K562 (cell line): ENCODE data around the gene AKNA. TPM values are rescaled to one million over a fixed set of nuclear protein-coding genes. Genes with fewer than 3 reads are reported as not detected.

ENCODE experiments used
- CTCF ChIP-seq, 3 experiments: IDR thresholded peaks in 2 of 3; conservative IDR thresholded peaks in 1 of 3; 2 replicates each; pipeline ENCODE4 v1.5.1; 2011 to 2012; ENCODE audit warnings: low read length in 3 of 3, mild to moderate bottlenecking in 3 of 3, control low read depth in 2 of 3, improper control_type of control experiment in 1 of 3, inconsistent platforms in 1 of 3, low read depth in 1 of 3, mixed read lengths in 1 of 3, moderate library complexity in 1 of 3; ENCODE audit not compliant: insufficient read depth in 2 of 3
- DEAF1 ChIP-seq: fragments of 450-650 bp; formaldehyde crosslinking; IDR thresholded peaks from 2 replicates; pipeline ENCODE4 v1.4.0; 2020; ENCODE audit warnings: mild to moderate bottlenecking, moderate library complexity
- EGR1 ChIP-seq: fragments of 450-650 bp; conservative IDR thresholded peaks from 2 replicates; pipeline ENCODE4 v1.6.1; 2017; ENCODE audit warnings: mild to moderate bottlenecking
- KLF16 ChIP-seq: IDR thresholded peaks from 2 replicates; pipeline ENCODE4 v1.6.1; 2016; ENCODE audit warnings: antibody characterized with exemption
- MBD2 ChIP-seq: sonication (generic); IDR thresholded peaks from 2 replicates; pipeline ENCODE4 v1.6.1; 2016; ENCODE audit warnings: low read depth, borderline replicate concordance
- RAD21 ChIP-seq, 2 experiments: fragments of 250-450 bp in 1 of 2; fragments of 450-650 bp in 1 of 2; sonication (Bioruptor Pico) in 1 of 2; formaldehyde crosslinking in 1 of 2; IDR thresholded peaks in 1 of 2; conservative IDR thresholded peaks in 1 of 2; 2 replicates each; pipeline versions ENCODE4 v1.4.0 to v1.8.0; 2020 to 2022; ENCODE audit warnings: mild to moderate bottlenecking in 2 of 2, moderate library complexity in 1 of 2
- SAFB2 ChIP-seq: fragments of 200-400 bp; formaldehyde crosslinking; IDR thresholded peaks from 2 replicates; pipeline ENCODE4 v1.6.1; 2018; ENCODE audit warnings: borderline replicate concordance, low read length, low read depth, moderate library complexity; ENCODE audit not compliant: severe bottlenecking
- SMC3 ChIP-seq: conservative IDR thresholded peaks from 2 replicates; pipeline ENCODE4 v1.6.1; 2011; ENCODE audit warnings: low read depth, low read length, improper control_type of control experiment; ENCODE audit not compliant: insufficient read depth
- STAG1 ChIP-seq: sonication (generic); formaldehyde crosslinking; IDR thresholded peaks from 2 replicates; pipeline ENCODE4 v1.5.0; 2020; ENCODE audit warnings: missing genetic modification reagents, borderline replicate concordance
- THRA ChIP-seq: fragments of 450-650 bp; IDR thresholded peaks from 2 replicates; pipeline ENCODE4 v1.6.1; 2017; ENCODE audit warnings: mild to moderate bottlenecking, moderate library complexity
- ZNF707 ChIP-seq: fragments of 250-450 bp; sonication (Bioruptor Pico); conservative IDR thresholded peaks from 2 replicates; pipeline ENCODE4 v1.8.0; 2022; ENCODE audit warnings: inconsistent platforms, mild to moderate bottlenecking, moderate library complexity
- polyA plus RNA-seq, 8 experiments: library from polyadenylated mRNA; depleted of rRNA in 4 of 8; stranded (reverse) in 5 of 8; unstranded in 3 of 8; fragments of >200 nt; fragmentation: Nextera tagmentation in 2 of 8; fragmentation: Illumina TruSeq in 1 of 8; extraction: Ambion mirVana in 2 of 8; extraction: Trizol in 1 of 8; gene quantifications; 2 replicates each; pipeline versions ENCODE4 v1.2.1 to v1.2.3, GENCODE V29; 2011 to 2014; ENCODE audit warnings: inconsistent platforms in 1 of 8, missing spikeins in 1 of 8
- total RNA-seq, 7 experiments: library from RNA; depleted of rRNA in 6 of 7; stranded (reverse); fragments of >200 nt in 6 of 7; fragmentation: Illumina TruSeq in 2 of 7; extraction: Trizol in 2 of 7; gene quantifications; 2 replicates each; pipeline versions ENCODE4 v1.2.1 to v1.2.3, GENCODE V29; 2011 to 2021; ENCODE audit warnings: low replicate concordance in 1 of 7

Gene AKNA
- total and polyA plus RNA-seq, 9 of the 15 experiments (the other 6 are each of a cell fraction or from before 2014, with no cell fraction given), result 0.29 to 20.5 (median 3.9) TPM

- TF ChIP-seq DEAF1 (CRISPR knock-in tag), result peak; percentile 72
- TF ChIP-seq EGR1, result peak; percentile 50; the same call in 1 of the 2 replicates
- no peak for TF ChIP-seq SAFB2
- peak; percentile 93 for TF ChIP-seq SMC3
- TF ChIP-seq THRA, result no peak
- 0 out of 2 replicates have a peak, but pooled peaks have one; percentile 25 for TF ChIP-seq KLF16
- TF ChIP-seq STAG1 (CRISPR knock-in tag), result peak; percentile 27; the same call in 1 of the 2 replicates
- peak; percentile 85 to 87 for TF ChIP-seq RAD21 (CRISPR knock-in tag; conservative IDR thresholded peaks at IDR 0.05 in 1 of 2, IDR thresholded peaks at IDR 0.05 in 1 of 2)
- no peak for TF ChIP-seq MBD2
- peak; percentile 86 to 89 (median 89) for TF ChIP-seq CTCF (IDR thresholded peaks at IDR 0.05 in 2 of 3, conservative IDR thresholded peaks at IDR 0.05 in 1 of 3; ENCODE audit: insufficient read depth in 2 of 3, low read depth in 1 of 3, low read length in 3 of 3)
- no peak for TF ChIP-seq ZNF707 (CRISPR knock-in tag)
- TF ChIP-seq, all 486 proteins: peak for 9
Observed at GRCh38 chr9:114291064-114291474, 96.7 kb downstream of the AKNA start (continued).
